Psoas muscle (tissue), 8 donors: ENCODE data around the gene HLA-DMB. TPM values are rescaled to one million over a fixed set of nuclear protein-coding genes. Genes with fewer than 3 reads are reported as not detected.

Source experiments
- ATAC-seq, 4 donors: fragments of 200-7000 bp; cut with Tn5 transposase; one replicate each; pipeline ENCODE4 v1.9.1; 2020; ENCODE audit warnings: moderate library complexity in 3 of 4, mild to moderate bottlenecking in 2 of 4
- DNase-seq, 2 donors: peaks; one replicate each; pipeline ENCODE4 v3.0.0-alpha.2; 2020
- H3K27ac ChIP-seq: fragments of 200-600 bp; one replicate; pipeline ENCODE4 v1.8.0; 2022
- H3K27me3 ChIP-seq, 3 donors: fragments of 200-600 bp in 1 of 3; one replicate each; pipeline versions ENCODE4 v1.6.1 to v1.8.0; 2013 to 2022; ENCODE audit warnings: low read length in 2 of 3, mild to moderate bottlenecking in 2 of 3, moderate library complexity in 1 of 3; ENCODE audit not compliant: insufficient read depth in 3 of 3
- H3K36me3 ChIP-seq, 2 donors: fragments of 200-600 bp in 1 of 2; one replicate each; pipeline versions ENCODE4 v1.6.1 to v1.8.0; 2013 to 2022; ENCODE audit warnings: low read depth in 1 of 2, mild to moderate bottlenecking in 1 of 2, moderate library complexity in 1 of 2; ENCODE audit not compliant: insufficient read depth in 1 of 2
- H3K4me1 ChIP-seq: fragments of 200-600 bp; one replicate; pipeline ENCODE4 v1.8.0; 2022
- H3K4me3 ChIP-seq: fragments of 200-600 bp; one replicate; pipeline ENCODE4 v1.8.0; 2022; ENCODE audit warnings: mild to moderate bottlenecking
- H3K9me3 ChIP-seq: fragments of 200-600 bp; one replicate; pipeline ENCODE4 v1.8.0; 2022
- WGBS, 3 donors: extraction: QIAGEN DNeasy Blood & Tissue Kit; methylation state at CpG; one replicate each; pipeline versions ENCODE4 v1.1.6 to v1.1.7; 2013; 5-methylcytosine and 5-hydroxymethylcytosine counted together
- intact Hi-C, 2 donors: fragments of 100-400 bp; cut with DNase I; formaldehyde crosslinking; loops; one replicate each; pipeline versions ENCODE4 v1.11.0 to v1.14.2; 2022
- polyA plus RNA-seq, 3 donors: library from polyadenylated mRNA; stranded (reverse); fragments of 200-250 nt; gene quantifications; one replicate each; pipeline ENCODE4 v1.2.3, GENCODE V29; 2013
- total RNA-seq, 4 donors: library from RNA; stranded (reverse); fragmentation: NEBNext Ultra II Directional in 2 of 4; extraction: Animal tissue kit (Norgen Biotek cat#: 25700) in 2 of 4; gene quantifications; one replicate each; pipeline versions ENCODE4 v1.2.1 to v1.2.4, GENCODE V29; 2021 to 2023
- TF ChIP-seq, protein P1 (sequence below): fragments of 200-600 bp; IDR thresholded peaks from one replicate; pipeline ENCODE4 v1.8.0; 2022; ENCODE audit warnings: antibody characterized with exemption
- donor health status: healthy with polysubstance abuse.
- donor health status: DM: no; HTN: no; CAD: no; lungs with moderate emphysema.
- donor health status: Bipolar disorder and iron deficiency.
- donor health status: healthy.
- donor health status: DM: yes; HTN: yes; CAD: no.
- donor health status: DM: no; HTN: no; CAD: no.
- donor health status: DM: no; HTN: no; CAD: no.
- donor health status: DM: yes; HTN: yes; CAD: no.

The HLA-DMB gene
- total and polyA plus RNA-seq, 7 donors, result 1.4 to 7.6 (median 2.9) TPM

DNA sequence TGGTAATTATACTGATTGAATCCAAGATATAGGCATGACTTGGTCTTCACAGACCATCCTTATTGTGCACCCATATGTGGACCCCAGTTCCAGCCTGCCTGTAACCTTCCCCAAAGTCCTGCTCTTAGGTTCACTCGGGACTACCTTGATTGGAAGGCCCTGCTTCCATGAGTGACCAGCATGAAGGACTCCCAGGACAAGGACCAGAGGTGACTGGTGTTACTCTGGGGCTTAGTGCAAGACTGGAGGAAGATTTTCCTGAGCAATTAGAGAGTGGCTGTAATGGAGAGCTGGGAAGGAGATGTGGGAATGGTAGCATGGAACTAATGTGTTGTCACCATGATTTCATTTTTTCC, 42.6 kb upstream of the HLA-DMB start:
- intact Hi-C loops, result no loop called here
- ATAC-seq (peak; percentile 14 to 35 (median 20)), DNase-seq (no peak)
- 50 to 83% (median 55%) methylated on average over 1 of the region's 1 CpG for WGBS, 3 donors
- Histone ChIP-seq H3K4me1 (peaks cover 19% of the 10 kb centered on the region), H3K36me3 (peaks cover 13 to 51% of the 10 kb centered on the region in 2 donors), H3K9me3 (no peaks in the 10 kb centered on the region), H3K27me3 (no peaks in the 10 kb centered on the region), H3K27ac (peak overlapping the region; percentile 39), H3K4me3 (no peak overlapping the region)
- TF ChIP-seq, protein P1, sequence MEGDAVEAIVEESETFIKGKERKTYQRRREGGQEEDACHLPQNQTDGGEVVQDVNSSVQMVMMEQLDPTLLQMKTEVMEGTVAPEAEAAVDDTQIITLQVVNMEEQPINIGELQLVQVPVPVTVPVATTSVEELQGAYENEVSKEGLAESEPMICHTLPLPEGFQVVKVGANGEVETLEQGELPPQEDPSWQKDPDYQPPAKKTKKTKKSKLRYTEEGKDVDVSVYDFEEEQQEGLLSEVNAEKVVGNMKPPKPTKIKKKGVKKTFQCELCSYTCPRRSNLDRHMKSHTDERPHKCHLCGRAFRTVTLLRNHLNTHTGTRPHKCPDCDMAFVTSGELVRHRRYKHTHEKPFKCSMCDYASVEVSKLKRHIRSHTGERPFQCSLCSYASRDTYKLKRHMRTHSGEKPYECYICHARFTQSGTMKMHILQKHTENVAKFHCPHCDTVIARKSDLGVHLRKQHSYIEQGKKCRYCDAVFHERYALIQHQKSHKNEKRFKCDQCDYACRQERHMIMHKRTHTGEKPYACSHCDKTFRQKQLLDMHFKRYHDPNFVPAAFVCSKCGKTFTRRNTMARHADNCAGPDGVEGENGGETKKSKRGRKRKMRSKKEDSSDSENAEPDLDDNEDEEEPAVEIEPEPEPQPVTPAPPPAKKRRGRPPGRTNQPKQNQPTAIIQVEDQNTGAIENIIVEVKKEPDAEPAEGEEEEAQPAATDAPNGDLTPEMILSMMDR, result no peak

DNA sequence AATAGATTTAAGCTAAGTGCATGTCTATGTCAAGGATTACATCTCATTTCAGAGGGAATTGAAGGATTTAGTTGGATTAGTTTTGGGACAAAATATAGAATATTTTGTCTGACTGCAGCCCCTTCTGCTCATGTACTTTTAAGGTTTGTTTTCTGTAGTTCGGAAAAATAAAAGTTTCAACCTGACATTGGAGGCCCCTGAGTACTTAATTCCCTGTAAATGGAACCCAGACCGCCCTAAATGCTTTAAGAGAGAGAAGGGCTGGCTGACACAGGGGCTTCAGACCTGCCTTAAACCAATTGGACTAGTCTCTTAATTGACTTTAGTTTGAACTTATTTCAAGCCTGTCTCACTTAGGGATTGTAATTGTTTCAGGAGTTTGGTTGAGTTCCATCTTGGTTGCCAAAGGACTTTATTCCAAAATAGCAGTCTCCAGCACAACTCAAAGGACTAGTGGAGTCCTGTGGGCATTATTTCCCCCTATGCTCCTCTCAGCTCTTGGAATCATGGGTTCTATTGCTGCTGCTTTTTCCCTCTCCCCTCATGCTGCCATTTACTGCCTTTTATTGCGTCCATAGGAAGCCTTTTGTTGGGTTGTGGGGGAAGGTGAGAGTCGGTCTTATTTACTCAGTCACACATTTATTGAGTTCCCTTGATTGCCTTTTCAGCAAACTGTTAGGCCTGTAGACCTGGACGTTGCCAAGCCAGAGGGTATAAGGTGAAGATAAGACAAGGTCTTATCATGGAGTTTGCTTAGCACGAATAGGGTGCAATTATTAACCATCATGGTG, 42.1 kb upstream of the HLA-DMB start:
- peaks cover 13 to 57% of the 10 kb centered on the region in 2 donors for H3K36me3 ChIP-seq
- intact Hi-C loops, result no loop called here
- WGBS, 3 donors, result 38 to 53% (median 51%) methylated on average over 6 of the region's 6 CpGs

DNA sequence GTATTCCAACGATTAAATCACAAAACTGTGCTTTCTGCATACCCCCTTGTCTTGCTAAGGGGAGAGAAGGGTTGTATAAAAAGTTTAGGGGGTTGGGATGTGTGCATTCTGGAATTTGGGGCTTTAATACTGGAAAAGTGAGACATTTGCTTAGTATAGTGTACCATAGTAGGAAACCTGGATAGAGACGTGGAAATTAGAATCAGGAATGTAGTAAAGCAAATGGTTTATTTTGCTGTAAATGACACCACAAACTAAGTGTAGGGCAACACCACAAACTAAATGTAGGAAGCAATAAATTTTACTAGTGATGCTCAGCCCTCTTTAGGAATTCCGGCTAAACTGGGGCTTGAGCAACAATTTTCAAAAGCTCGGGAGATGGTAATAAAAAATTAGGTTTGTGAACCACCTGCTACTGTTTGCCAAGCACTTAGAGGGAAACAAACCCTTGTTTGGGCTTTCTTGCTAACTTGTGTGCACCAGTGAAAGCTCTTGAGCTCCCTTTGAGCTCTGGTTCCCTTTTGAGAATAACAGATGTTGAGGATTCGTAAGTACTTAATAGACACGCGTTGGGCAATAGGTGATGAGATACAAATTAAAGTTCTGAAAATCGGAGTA, 41.4 kb upstream of the HLA-DMB start:
- H3K4me3 ChIP-seq, result no peak overlapping the region
- TF ChIP-seq, protein P1, result no peak
- H3K9me3 ChIP-seq, result no peaks in the 10 kb centered on the region
- peaks cover 23% of the 10 kb centered on the region for H3K4me1 ChIP-seq
- H3K36me3 ChIP-seq, result peaks cover 15 to 64% of the 10 kb centered on the region in 2 donors
- ATAC-seq (peak in 1 of 4 donors; percentile 10), DNase-seq (no peak)
- H3K27me3 ChIP-seq, result no peaks in the 10 kb centered on the region
- intact Hi-C loops, result no loop called here
- H3K27ac ChIP-seq, result peak overlapping the region; percentile 39
- WGBS, 3 donors, result 33 to 55% (median 34%) methylated on average over 8 of the region's 8 CpGs

More for the DNA sequence above, 42.1 kb upstream of the HLA-DMB start:
- H3K27ac ChIP-seq, result peak overlapping the region; percentile 39
- DNase-seq (no peak), ATAC-seq (peak in 3 of 4 donors; percentile 7 to 26 (median 10))
- peaks cover 19% of the 10 kb centered on the region for H3K4me1 ChIP-seq
- no peaks in the 10 kb centered on the region for H3K9me3 ChIP-seq
- H3K27me3 ChIP-seq, result no peaks in the 10 kb centered on the region
- TF ChIP-seq, protein P1, result no peak
- H3K4me3 ChIP-seq, result no peak overlapping the region

DNA sequence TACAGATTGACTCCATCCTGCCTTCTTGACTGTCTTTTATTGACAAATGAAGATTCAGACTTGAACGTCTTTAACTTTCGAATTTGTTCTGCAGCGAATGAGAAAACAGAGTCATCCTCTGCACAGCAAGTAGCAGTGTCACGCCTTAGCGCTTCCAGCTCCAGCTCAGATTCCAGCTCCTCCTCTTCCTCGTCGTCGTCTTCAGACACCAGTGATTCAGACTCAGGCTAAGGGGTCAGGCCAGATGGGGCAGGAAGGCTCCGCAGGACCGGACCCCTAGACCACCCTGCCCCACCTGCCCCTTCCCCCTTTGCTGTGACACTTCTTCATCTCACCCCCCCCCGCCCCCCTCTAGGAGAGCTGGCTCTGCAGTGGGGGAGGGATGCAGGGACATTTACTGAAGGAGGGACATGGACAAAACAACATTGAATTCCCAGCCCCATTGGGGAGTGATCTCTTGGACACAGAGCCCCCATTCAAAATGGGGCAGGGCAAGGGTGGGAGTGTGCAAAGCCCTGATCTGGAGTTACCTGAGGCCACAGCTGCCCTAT, 39.7 kb upstream of the HLA-DMB start:
- Histone ChIP-seq H3K27me3 (no peaks in the 10 kb centered on the region), H3K9me3 (no peaks in the 10 kb centered on the region), H3K4me1 (peaks cover 39% of the 10 kb centered on the region), H3K27ac (peak overlapping the region; percentile 32), H3K36me3 (peaks cover 25 to 81% of the 10 kb centered on the region in 2 donors), H3K4me3 (no peak overlapping the region)
- DNase-seq (no peak), ATAC-seq (no peak)
- TF ChIP-seq, protein P1, result no peak
- WGBS, 3 donors, result 57 to 71% (median 63%) methylated on average over 11 of the region's 11 CpGs
- intact Hi-C loops, result no loop called here
